Activated CD8-positive, alpha-beta T cell treated with anti-CD3 and anti-CD28 coated beads for 36 hours (primary cell): Measurements from ENCODE around the gene TIE1. TPM values are rescaled to one million over a fixed set of nuclear protein-coding genes. Genes with fewer than 3 reads are reported as not detected.

Experiments used
- ATAC-seq: fragments of 200-7000 bp; cut with Tn5 transposase; one replicate; pipeline ENCODE4 v1.10.0; 2021; ENCODE audit warnings: mild to moderate bottlenecking, moderate library complexity
- CTCF ChIA-PET: fragments of 350-600 bp; sonication (Branson Sonifier 250); formaldehyde crosslinking; loops from one replicate; lab custom pipeline; 2021; ENCODE audit warnings: antibody characterized with exemption; lab: Charles Lee
- POLR2A ChIA-PET: fragments of 350-600 bp; sonication (Branson Sonifier 250); formaldehyde crosslinking; loops from one replicate; lab custom pipeline; 2021; ENCODE audit warnings: antibody characterized with exemption; lab: Charles Lee
- DNase-seq: peaks from one replicate; pipeline ENCODE4 v3.0.0-alpha.2; 2020
- H3K27ac Mint-ChIP-seq: one replicate; pipeline ENCODE4 v1.8.0; 2021; ENCODE audit warnings: mild to moderate bottlenecking, mixed read lengths
- H3K27me3 Mint-ChIP-seq: one replicate; pipeline ENCODE4 v1.8.0; 2021; ENCODE audit warnings: mixed read lengths
- H3K36me3 Mint-ChIP-seq: one replicate; pipeline ENCODE4 v1.8.0; 2021; ENCODE audit warnings: low read depth, mixed read lengths
- H3K4me1 Mint-ChIP-seq: one replicate; pipeline ENCODE4 v1.8.0; 2021; ENCODE audit warnings: low read depth, mixed read lengths
- H3K4me3 Mint-ChIP-seq: one replicate; pipeline ENCODE4 v1.8.0; 2021; ENCODE audit warnings: mild to moderate bottlenecking, moderate library complexity, mixed read lengths
- H3K9me3 Mint-ChIP-seq: one replicate; pipeline ENCODE4 v1.8.0; 2021; ENCODE audit warnings: mixed read lengths
- intact Hi-C: fragments of 100-400 bp; cut with micrococcal nuclease; formaldehyde crosslinking; loops from one replicate; pipeline ENCODE4 v1.10.0; 2022
- total RNA-seq, 2 experiments: library from RNA; stranded (reverse); gene quantifications; one replicate each; pipeline ENCODE4 v1.2.3, GENCODE V29; 2021
- TF ChIP-seq, protein P1 (sequence below): fragments of 200-600 bp; IDR thresholded peaks from one replicate; pipeline ENCODE4 v1.8.0; 2022; ENCODE audit warnings: antibody characterized with exemption, mild to moderate bottlenecking

The TIE1 gene
- total RNA-seq, 2 experiments from 2014 or later = 0.25 TPM; not detected in 1

DNA sequence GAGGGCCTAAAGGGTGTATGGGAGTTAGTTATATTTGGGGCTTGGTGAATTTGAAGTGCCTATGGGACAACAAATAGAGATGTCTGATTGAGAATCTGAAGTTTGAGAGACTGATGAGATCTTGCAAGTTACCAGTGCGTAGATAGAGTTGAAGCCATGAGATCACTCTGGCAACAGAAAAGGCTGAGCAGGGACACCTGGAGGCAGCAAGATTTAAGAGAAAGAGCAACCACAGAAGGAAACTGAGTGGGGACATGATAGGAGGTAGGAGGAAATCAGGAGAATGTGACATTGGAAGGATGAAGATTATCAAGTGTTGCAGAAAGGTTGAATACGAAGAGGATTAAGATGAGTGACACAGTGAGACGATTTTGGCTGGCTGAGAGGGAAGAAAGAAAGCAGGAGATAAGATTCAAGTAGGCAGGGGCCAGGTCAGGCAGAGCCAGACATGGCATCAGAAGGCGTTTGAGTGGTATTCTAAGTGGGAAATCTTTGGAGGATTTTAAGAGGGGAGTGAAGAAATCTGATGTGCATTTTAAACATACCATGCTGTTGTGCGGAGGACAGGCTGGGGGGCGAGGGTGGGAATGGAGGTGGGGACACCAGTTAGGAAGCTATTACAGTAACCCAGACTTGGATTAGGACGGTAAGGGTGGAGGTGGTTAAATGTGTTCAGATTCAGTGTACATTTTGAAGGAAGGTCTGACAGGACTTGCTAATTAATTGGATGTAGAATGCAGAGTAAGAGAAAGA, 33.8 kb downstream of the TIE1 start:
- intact Hi-C loops = no loop called here
- peaks cover 12% of the 10 kb centered on the region for H3K4me1 Mint-ChIP-seq

DNA sequence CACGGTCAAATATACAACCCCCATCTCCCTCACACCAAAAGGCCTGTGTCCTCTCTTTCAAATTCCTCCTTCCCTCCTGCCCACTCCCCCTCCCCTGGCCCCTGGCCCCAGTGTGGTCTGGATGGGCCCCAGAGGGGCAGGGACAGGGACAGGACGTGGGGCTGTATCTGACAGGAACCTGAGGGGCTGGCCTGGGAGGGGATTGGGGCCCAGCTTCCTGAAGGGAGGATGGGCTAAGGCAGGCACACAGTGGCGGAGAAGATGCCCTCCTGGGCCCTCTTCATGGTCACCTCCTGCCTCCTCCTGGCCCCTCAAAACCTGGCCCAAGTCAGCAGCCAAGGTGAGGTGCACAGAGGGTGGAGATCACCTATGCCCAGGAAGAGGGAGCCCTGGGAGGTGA, 36.8 kb downstream of the TIE1 start, which contains the start of gene MPL:
Gene MPL, plus strand, starts transcription at position 231 of the 400 bp plus-strand sequence. Its CDS starts 31 bp downstream, at position 262.
- Mint-ChIP-seq H3K27me3 (no peaks in the 10 kb centered on the region), H3K36me3 (no peaks in the 10 kb centered on the region), H3K4me1 (no peaks in the 10 kb centered on the region), H3K4me3 (no peak within 1 kb of the TSS), H3K27ac (no peak within 1 kb of the TSS), H3K9me3 (no peaks in the 10 kb centered on the region)
- ATAC-seq = no peak
- no peak for DNase-seq
- TF ChIP-seq, protein P1, sequence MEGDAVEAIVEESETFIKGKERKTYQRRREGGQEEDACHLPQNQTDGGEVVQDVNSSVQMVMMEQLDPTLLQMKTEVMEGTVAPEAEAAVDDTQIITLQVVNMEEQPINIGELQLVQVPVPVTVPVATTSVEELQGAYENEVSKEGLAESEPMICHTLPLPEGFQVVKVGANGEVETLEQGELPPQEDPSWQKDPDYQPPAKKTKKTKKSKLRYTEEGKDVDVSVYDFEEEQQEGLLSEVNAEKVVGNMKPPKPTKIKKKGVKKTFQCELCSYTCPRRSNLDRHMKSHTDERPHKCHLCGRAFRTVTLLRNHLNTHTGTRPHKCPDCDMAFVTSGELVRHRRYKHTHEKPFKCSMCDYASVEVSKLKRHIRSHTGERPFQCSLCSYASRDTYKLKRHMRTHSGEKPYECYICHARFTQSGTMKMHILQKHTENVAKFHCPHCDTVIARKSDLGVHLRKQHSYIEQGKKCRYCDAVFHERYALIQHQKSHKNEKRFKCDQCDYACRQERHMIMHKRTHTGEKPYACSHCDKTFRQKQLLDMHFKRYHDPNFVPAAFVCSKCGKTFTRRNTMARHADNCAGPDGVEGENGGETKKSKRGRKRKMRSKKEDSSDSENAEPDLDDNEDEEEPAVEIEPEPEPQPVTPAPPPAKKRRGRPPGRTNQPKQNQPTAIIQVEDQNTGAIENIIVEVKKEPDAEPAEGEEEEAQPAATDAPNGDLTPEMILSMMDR = no peak
- intact Hi-C loops = no loop called here
- CTCF ChIA-PET = no interaction called here
- POLR2A ChIA-PET = no interaction called here

More for the DNA sequence above, 33.8 kb downstream of the TIE1 start:
- ATAC-seq (no peak), DNase-seq (no peak)
- CTCF ChIA-PET = no interaction called here
- POLR2A ChIA-PET = no interaction called here
- Mint-ChIP-seq H3K4me3 (no peak overlapping the region), H3K27me3 (no peaks in the 10 kb centered on the region), H3K27ac (no peak overlapping the region), H3K9me3 (no peaks in the 10 kb centered on the region), H3K36me3 (no peaks in the 10 kb centered on the region)
- TF ChIP-seq, protein P1 = no peak

DNA sequence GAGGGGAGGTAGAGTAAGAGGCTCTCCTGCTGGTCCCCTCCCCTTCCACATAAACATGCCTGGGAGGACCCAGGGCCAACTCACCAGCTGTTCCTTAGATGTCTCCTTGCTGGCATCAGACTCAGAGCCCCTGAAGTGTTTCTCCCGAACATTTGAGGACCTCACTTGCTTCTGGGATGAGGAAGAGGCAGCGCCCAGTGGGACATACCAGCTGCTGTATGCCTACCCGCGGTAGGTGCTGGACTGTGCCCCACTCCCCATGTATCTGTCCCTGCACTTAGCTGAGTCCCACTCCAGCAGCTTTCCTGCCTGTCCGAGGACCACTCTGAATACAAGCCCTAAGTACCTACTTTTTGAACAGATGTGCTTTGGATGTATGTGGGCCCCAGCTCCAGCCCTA, 37.2 kb downstream of the TIE1 start:
- CTCF ChIA-PET = no interaction called here

GRCh38 chr1:43339584-43340232, 38.9 kb downstream of the TIE1 start:
- Mint-ChIP-seq H3K36me3 (no peaks in the 10 kb centered on the region), H3K4me3 (no peak overlapping the region), H3K27ac (no peak overlapping the region), H3K9me3 (no peaks in the 10 kb centered on the region), H3K4me1 (no peaks in the 10 kb centered on the region), H3K27me3 (no peaks in the 10 kb centered on the region)
- TF ChIP-seq, protein P1 = no peak
- CTCF ChIA-PET = no interaction called here
- intact Hi-C loops = no loop called here
- DNase-seq (no peak), ATAC-seq (no peak)
- POLR2A ChIA-PET = no interaction called here

More for the DNA sequence above, 37.2 kb downstream of the TIE1 start:
- Mint-ChIP-seq H3K9me3 (no peaks in the 10 kb centered on the region), H3K4me1 (no peaks in the 10 kb centered on the region), H3K36me3 (no peaks in the 10 kb centered on the region), H3K4me3 (no peak overlapping the region), H3K27me3 (no peaks in the 10 kb centered on the region), H3K27ac (no peak overlapping the region)
- POLR2A ChIA-PET = no interaction called here
- intact Hi-C loops = no loop called here
- DNase-seq = no peak
- TF ChIP-seq, protein P1 = no peak
- no peak for ATAC-seq

- CTCF ChIA-PET = no interaction called here
- Mint-ChIP-seq H3K4me1 (peaks cover 2% of the 10 kb centered on the region), H3K4me3 (no peak overlapping the region), H3K27ac (no peak overlapping the region), H3K27me3 (no peaks in the 10 kb centered on the region), H3K9me3 (no peaks in the 10 kb centered on the region), H3K36me3 (no peaks in the 10 kb centered on the region)
- TF ChIP-seq, protein P1 = no peak
- intact Hi-C loops = no loop called here
- POLR2A ChIA-PET = no interaction called here
- DNase-seq (no peak), ATAC-seq (no peak)
Measured at GRCh38 chr1:43340559-43340958, 39.8 kb downstream of the TIE1 start.
